ENCODE data around the gene UNCX.

UNCX gene

GRCh38 chr7:1218541-1219165 is 14.0 kb upstream of the UNCX start:
- H3K4me1 ChIP-seq (ENCODE audit: control insufficient read depth, insufficient read depth, low read length) = no peaks in the 10 kb centered on the region
- H3K36me3 ChIP-seq (ENCODE audit: control insufficient read depth in 2 of 2, insufficient read depth in 2 of 2, low read length in 2 of 2) = no peaks in the 10 kb centered on the region
- peaks cover 29 to 33% of the 10 kb centered on the region in 2 donors for H3K27me3 ChIP-seq (ENCODE audit: control insufficient read depth in 1 of 2, insufficient read depth in 2 of 2, low read length in 2 of 2)
- no peak overlapping the region for H3K9ac ChIP-seq (ENCODE audit: low read length in 2 of 2)
- H3K9me3 ChIP-seq (ENCODE audit: control insufficient read depth in 2 of 2, low read length in 2 of 2) = no peaks in the 10 kb centered on the region
- H3K27ac ChIP-seq (ENCODE audit: low read length) = no peak overlapping the region
- H3K4me3 ChIP-seq (ENCODE audit: low read length in 2 of 2) = no peak overlapping the region

DNA sequence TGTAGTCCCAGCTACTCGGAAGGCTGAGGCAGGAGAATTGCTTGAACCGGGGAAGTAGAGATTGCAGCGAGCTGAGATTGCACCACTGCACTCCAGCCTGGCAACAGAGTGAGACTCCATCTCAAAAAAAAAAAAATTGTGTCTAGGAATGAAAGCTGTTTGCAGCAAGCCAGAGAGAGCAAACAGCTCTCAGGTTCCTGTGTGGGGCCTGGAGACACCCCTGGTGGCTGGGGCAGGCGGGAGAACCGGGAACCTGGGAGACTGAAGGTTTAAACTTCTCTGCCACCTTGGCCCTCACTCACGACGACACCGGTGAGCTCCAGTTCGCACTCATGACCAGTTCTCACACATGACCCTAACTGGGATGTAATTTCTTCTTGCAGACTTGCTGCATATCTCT is 13.2 kb upstream of the UNCX start:
- Histone ChIP-seq H3K36me3 (ENCODE audit: control insufficient read depth in 2 of 2, insufficient read depth in 2 of 2, low read length in 2 of 2) (no peaks in the 10 kb centered on the region), H3K4me1 (ENCODE audit: control insufficient read depth, insufficient read depth, low read length) (peaks cover 6% of the 10 kb centered on the region), H3K9me3 (ENCODE audit: control insufficient read depth in 2 of 2, low read length in 2 of 2) (no peaks in the 10 kb centered on the region), H3K9ac (ENCODE audit: low read length in 2 of 2) (no peak overlapping the region), H3K4me3 (ENCODE audit: low read length in 2 of 2) (no peak overlapping the region), H3K27me3 (ENCODE audit: control insufficient read depth in 1 of 2, insufficient read depth in 2 of 2, low read length in 2 of 2) (peaks cover 35 to 37% of the 10 kb centered on the region in 2 donors), H3K27ac (ENCODE audit: low read length) (no peak overlapping the region)

- Histone ChIP-seq H3K27ac (ENCODE audit: low read length) (no peak overlapping the region), H3K9ac (ENCODE audit: low read length in 2 of 2) (no peak overlapping the region), H3K4me3 (ENCODE audit: low read length in 2 of 2) (no peak overlapping the region), H3K27me3 (ENCODE audit: control insufficient read depth in 1 of 2, insufficient read depth in 2 of 2, low read length in 2 of 2) (peaks cover 33 to 44% of the 10 kb centered on the region in 2 donors), H3K9me3 (ENCODE audit: control insufficient read depth in 2 of 2, low read length in 2 of 2) (no peaks in the 10 kb centered on the region), H3K4me1 (ENCODE audit: control insufficient read depth, insufficient read depth, low read length) (peaks cover 6% of the 10 kb centered on the region), H3K36me3 (ENCODE audit: control insufficient read depth in 2 of 2, insufficient read depth in 2 of 2, low read length in 2 of 2) (no peaks in the 10 kb centered on the region)
Measured at GRCh38 chr7:1220000-1220726, 12.5 kb upstream of the UNCX start.

GRCh38 chr7:1220977-1221745 is 11.5 kb upstream of the UNCX start:
- no peaks in the 10 kb centered on the region for H3K9me3 ChIP-seq (ENCODE audit: control insufficient read depth in 2 of 2, low read length in 2 of 2)
- H3K27me3 ChIP-seq (ENCODE audit: control insufficient read depth in 1 of 2, insufficient read depth in 2 of 2, low read length in 2 of 2) = peaks cover 36 to 54% of the 10 kb centered on the region in 2 donors
- H3K4me1 ChIP-seq (ENCODE audit: control insufficient read depth, insufficient read depth, low read length) = peaks cover 12% of the 10 kb centered on the region
- no peaks in the 10 kb centered on the region for H3K36me3 ChIP-seq (ENCODE audit: control insufficient read depth in 2 of 2, insufficient read depth in 2 of 2, low read length in 2 of 2)
- no peak overlapping the region for H3K27ac ChIP-seq (ENCODE audit: low read length)
- H3K9ac ChIP-seq (ENCODE audit: low read length in 2 of 2) = no peak overlapping the region
- H3K4me3 ChIP-seq (ENCODE audit: low read length in 2 of 2) = no peak overlapping the region

DNA sequence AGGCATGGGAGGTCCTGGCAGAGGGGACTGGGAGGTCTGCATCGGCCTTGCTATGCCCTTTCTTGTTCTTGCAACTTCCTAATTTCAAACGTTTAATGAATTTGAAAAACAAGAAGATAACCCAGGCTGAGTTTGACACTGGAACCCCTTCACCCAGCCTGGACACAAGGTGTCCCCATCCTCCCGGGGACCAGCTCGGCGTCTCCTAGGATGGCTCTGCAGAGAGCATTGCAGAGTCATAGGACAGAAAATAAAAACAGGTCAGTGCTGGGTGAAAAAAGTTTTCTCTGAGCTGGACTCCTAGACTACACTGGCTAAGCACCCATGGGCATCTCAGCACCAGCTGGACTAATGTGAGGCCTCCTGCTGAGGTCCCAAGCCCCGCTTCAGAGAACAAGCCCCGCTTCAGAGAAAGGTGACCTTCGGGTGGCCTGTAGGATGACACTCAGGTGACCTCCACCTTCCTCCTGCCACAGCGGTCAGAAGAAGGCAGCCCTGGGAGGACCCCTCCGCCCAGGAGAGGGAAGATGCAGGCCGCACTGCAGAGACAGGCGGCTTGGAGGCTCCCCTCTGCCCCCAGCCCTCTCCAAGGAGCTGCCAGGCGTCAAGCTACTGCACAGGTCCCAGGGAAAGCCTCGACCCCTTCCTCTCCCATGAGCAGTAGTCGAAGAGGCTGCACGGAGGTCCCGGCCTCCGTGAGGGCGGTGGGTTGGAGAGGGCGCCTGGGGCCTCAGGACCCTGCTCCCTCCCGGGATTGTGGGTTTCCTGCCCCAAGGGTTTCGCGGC is 9.3 kb upstream of the UNCX start:
- peaks cover 55 to 76% of the 10 kb centered on the region in 2 donors for H3K27me3 ChIP-seq (ENCODE audit: control insufficient read depth in 1 of 2, insufficient read depth in 2 of 2, low read length in 2 of 2)
- H3K4me3 ChIP-seq (ENCODE audit: low read length in 2 of 2) = no peak overlapping the region
- H3K36me3 ChIP-seq (ENCODE audit: control insufficient read depth in 2 of 2, insufficient read depth in 2 of 2, low read length in 2 of 2) = no peaks in the 10 kb centered on the region

DNA sequence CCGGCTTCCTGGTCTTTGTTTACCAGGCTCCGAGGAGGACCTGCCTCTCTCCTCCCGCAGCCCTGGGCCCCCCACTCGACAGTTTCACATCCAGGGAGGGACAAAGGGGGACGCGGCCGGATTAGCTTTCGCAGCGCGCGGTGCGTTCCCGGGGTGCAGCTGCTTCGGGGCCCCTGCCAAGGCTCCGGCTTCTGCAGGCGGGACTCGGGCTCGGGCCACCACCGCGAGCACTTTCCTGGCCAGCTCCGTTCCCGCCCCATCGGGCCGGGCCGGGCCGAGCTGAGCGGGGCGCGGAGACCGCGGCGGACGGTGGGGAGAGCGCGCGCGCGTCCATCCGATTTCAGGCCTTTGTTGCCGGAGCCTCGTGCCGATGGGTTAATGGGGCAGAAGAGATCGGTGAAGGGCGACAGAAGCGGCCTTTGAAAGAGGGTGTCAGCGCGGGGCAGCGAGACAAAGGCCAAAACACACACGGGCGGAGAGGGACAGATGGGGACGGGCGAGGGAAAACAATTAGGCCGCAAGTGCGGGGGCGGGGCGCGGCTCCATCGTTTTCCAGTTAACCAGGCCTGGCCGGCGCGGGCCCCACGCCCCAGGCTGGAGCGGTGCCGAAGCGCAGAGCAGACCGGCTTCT is 8.5 kb upstream of the UNCX start:
- Histone ChIP-seq H3K9ac (ENCODE audit: low read length in 2 of 2) (no peak overlapping the region), H3K9me3 (ENCODE audit: control insufficient read depth in 2 of 2, low read length in 2 of 2) (peaks cover 0 to 6% of the 10 kb centered on the region in 2 donors), H3K27me3 (ENCODE audit: control insufficient read depth in 1 of 2, insufficient read depth in 2 of 2, low read length in 2 of 2) (peaks cover 60 to 76% of the 10 kb centered on the region in 2 donors), H3K27ac (ENCODE audit: low read length) (no peak overlapping the region), H3K4me1 (ENCODE audit: control insufficient read depth, insufficient read depth, low read length) (peaks cover 12% of the 10 kb centered on the region), H3K4me3 (ENCODE audit: low read length in 2 of 2) (no peak overlapping the region), H3K36me3 (ENCODE audit: control insufficient read depth in 2 of 2, insufficient read depth in 2 of 2, low read length in 2 of 2) (no peaks in the 10 kb centered on the region)

More for the DNA sequence above, 9.3 kb upstream of the UNCX start:
- no peak overlapping the region for H3K9ac ChIP-seq (ENCODE audit: low read length in 2 of 2)
- H3K4me1 ChIP-seq (ENCODE audit: control insufficient read depth, insufficient read depth, low read length) = peaks cover 12% of the 10 kb centered on the region
- H3K9me3 ChIP-seq (ENCODE audit: control insufficient read depth in 2 of 2, low read length in 2 of 2) = peaks cover 0 to 3% of the 10 kb centered on the region in 2 donors
- no peak overlapping the region for H3K27ac ChIP-seq (ENCODE audit: low read length)

DNA sequence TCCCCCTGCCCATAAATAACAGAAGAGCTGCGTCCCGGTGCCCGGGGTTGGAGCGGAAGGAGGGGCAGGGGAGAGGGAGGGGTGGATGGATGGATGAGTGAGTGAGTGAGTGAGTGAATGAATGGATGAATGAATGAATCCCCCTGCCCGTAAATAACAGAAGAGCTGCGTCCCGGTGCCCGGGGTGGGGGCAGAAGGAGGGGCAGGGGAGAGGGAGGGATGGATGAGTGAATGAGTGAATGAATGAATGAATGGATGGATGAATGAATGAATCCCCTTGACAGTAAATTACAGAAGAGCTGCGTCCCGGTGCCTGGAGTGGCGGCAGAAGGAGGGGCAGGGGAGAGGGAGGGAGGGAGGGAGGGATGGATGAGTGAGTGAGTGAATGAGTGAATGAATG is 7.6 kb upstream of the UNCX start:
- Histone ChIP-seq H3K36me3 (ENCODE audit: control insufficient read depth in 2 of 2, insufficient read depth in 2 of 2, low read length in 2 of 2) (no peaks in the 10 kb centered on the region), H3K4me3 (ENCODE audit: low read length in 2 of 2) (no peak overlapping the region), H3K4me1 (ENCODE audit: control insufficient read depth, insufficient read depth, low read length) (peaks cover 12% of the 10 kb centered on the region), H3K9me3 (ENCODE audit: control insufficient read depth in 2 of 2, low read length in 2 of 2) (peaks cover 0 to 6% of the 10 kb centered on the region in 2 donors), H3K27me3 (ENCODE audit: control insufficient read depth in 1 of 2, insufficient read depth in 2 of 2, low read length in 2 of 2) (peaks cover 58 to 81% of the 10 kb centered on the region in 2 donors), H3K27ac (ENCODE audit: low read length) (no peak overlapping the region), H3K9ac (ENCODE audit: low read length in 2 of 2) (no peak overlapping the region)

DNA sequence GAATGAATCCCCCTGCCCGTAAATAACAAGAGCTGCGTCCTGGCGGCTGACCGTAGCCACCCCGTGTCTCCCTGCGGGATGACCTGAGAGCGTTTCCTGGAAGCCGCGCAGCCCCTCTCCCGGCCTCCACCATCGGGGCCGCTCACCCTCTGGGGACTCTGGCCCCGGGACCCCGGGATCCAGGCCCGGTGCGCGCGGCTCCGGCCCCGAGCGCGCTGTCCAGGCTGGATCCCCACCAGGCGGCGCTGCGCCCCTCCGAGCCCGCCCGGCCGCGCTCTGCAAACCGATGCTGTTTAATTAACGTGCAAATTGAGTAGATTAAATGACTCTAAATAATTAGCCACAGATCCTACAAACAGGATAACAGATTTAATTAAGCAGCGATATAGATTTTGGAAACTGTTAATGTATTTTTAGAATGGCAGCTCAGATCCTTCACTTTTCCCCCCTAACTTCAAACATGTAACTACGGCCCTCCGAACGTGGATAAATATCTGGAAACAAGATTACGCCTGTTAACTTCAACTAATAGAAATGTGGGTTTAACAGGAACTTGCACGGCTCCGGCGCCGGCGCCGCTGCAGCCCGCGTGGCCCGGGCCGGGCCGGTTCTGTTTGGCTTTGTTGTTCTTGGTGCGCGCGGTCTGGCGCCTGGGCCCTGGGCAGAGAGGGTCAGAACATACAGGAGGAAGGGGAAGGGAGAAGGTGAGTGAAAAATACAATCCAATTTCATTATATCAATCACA is 7.1 kb upstream of the UNCX start:
- Histone ChIP-seq H3K27ac (ENCODE audit: low read length) (no peak overlapping the region), H3K9me3 (ENCODE audit: control insufficient read depth in 2 of 2, low read length in 2 of 2) (peaks cover 0 to 6% of the 10 kb centered on the region in 2 donors), H3K36me3 (ENCODE audit: control insufficient read depth in 2 of 2, insufficient read depth in 2 of 2, low read length in 2 of 2) (no peaks in the 10 kb centered on the region), H3K27me3 (ENCODE audit: control insufficient read depth in 1 of 2, insufficient read depth in 2 of 2, low read length in 2 of 2) (peaks cover 59 to 85% of the 10 kb centered on the region in 2 donors), H3K4me1 (ENCODE audit: control insufficient read depth, insufficient read depth, low read length) (peaks cover 12% of the 10 kb centered on the region), H3K9ac (ENCODE audit: low read length in 2 of 2) (no peak overlapping the region), H3K4me3 (ENCODE audit: low read length in 2 of 2) (no peak overlapping the region)

GRCh38 chr7:1226186-1226901 is 6.3 kb upstream of the UNCX start:
- Histone ChIP-seq H3K27me3 (ENCODE audit: control insufficient read depth in 1 of 2, insufficient read depth in 2 of 2, low read length in 2 of 2) (peaks cover 62 to 86% of the 10 kb centered on the region in 2 donors), H3K27ac (ENCODE audit: low read length) (no peak overlapping the region), H3K9me3 (ENCODE audit: control insufficient read depth in 2 of 2, low read length in 2 of 2) (peaks cover 0 to 6% of the 10 kb centered on the region in 2 donors), H3K36me3 (ENCODE audit: control insufficient read depth in 2 of 2, insufficient read depth in 2 of 2, low read length in 2 of 2) (no peaks in the 10 kb centered on the region), H3K4me1 (ENCODE audit: control insufficient read depth, insufficient read depth, low read length) (peaks cover 12% of the 10 kb centered on the region), H3K4me3 (ENCODE audit: low read length in 2 of 2) (no peak overlapping the region), H3K9ac (ENCODE audit: low read length in 2 of 2) (no peak overlapping the region)

Data from stomach smooth muscle (tissue), 2 donors.